H1 (cell line): Measurements from ENCODE around the gene CYP17A1. TPM values are rescaled to one million over a fixed set of nuclear protein-coding genes. Genes with fewer than 3 reads are reported as not detected.

Experiments used
- CTCF ChIA-PET: fragments of 300-600 bp; sonication (Branson Sonifier 250); formaldehyde crosslinking; loops from one replicate; lab custom pipeline; 2021; ENCODE audit not compliant: partially characterized antibody; lab: Charles Lee
- POLR2A ChIA-PET: fragments of 300-600 bp; sonication (Branson Sonifier 250); formaldehyde crosslinking; loops from one replicate; lab custom pipeline; 2021; ENCODE audit warnings: inconsistent platforms; ENCODE audit not compliant: partially characterized antibody; lab: Charles Lee
- DNase-seq, 2 experiments: peaks; one replicate each; pipeline versions ENCODE4 v3.0.0 to v3.0.0-alpha.2; 2010 to 2022; ENCODE audit warnings: low spot score in 2 of 2, low read depth in 1 of 2, mixed read lengths in 1 of 2
- FAIRE-seq: peaks from 2 replicates; lab custom pipeline; 2011; peaks lifted over from hg19 to GRCh38; lab: Jason Lieb, UNC
- H2AFZ ChIP-seq: 2 replicates; pipeline ENCODE4 v1.8.1; 2012; ENCODE audit warnings: low read length, inconsistent platforms
- H2AK5ac ChIP-seq: 2 replicates; pipeline ENCODE4 v1.6.1; 2013; ENCODE audit warnings: low read depth, low read length
- H2BK120ac ChIP-seq: replicated peaks from 2 replicates; pipeline ENCODE3; 2013; ENCODE audit warnings: low read depth, low read length, inconsistent platforms
- H2BK12ac ChIP-seq: 2 replicates; pipeline ENCODE4 v1.6.1; 2013; ENCODE audit warnings: low read depth, low read length
- H2BK15ac ChIP-seq: 2 replicates; pipeline ENCODE4 v1.6.1; 2013; ENCODE audit warnings: low read length
- H2BK20ac ChIP-seq: 2 replicates; pipeline ENCODE4 v1.6.1; 2013; ENCODE audit warnings: low read length
- H2BK5ac ChIP-seq: 2 replicates; pipeline ENCODE4 v1.6.1; 2013; ENCODE audit warnings: low read depth, low read length
- H3K14ac ChIP-seq: 2 replicates; pipeline ENCODE4 v1.6.1; 2013; ENCODE audit warnings: inconsistent platforms; ENCODE audit not compliant: insufficient read length
- H3K18ac ChIP-seq: 2 replicates; pipeline ENCODE4 v1.6.1; 2013; ENCODE audit warnings: low read length; ENCODE audit errors: extremely low read depth
- H3K23ac ChIP-seq: 2 replicates; pipeline ENCODE4 v1.6.1; 2013; ENCODE audit warnings: inconsistent platforms; ENCODE audit not compliant: insufficient read length
- H3K23me2 ChIP-seq: 2 replicates; pipeline ENCODE4 v1.6.1; 2013; ENCODE audit warnings: low read depth, low read length
- H3K27ac ChIP-seq: 2 replicates; pipeline ENCODE4 v1.6.1; 2011; ENCODE audit warnings: low read depth, low read length, inconsistent platforms
- H3K27me3 ChIP-seq, 4 experiments: replicated peaks in 1 of 4; 1 replicate in 1 of 4; 2 replicates in 3 of 4; pipeline versions ENCODE4 v1.6.1 to v1.8.1; 2011 to 2013; ENCODE audit warnings: low read length in 3 of 4, mild to moderate bottlenecking in 3 of 4, inconsistent platforms in 2 of 4, mixed read lengths in 2 of 4, moderate library complexity in 1 of 4; ENCODE audit not compliant: control insufficient read depth in 3 of 4, insufficient read depth in 3 of 4; ENCODE audit errors: extremely low read depth in 1 of 4
- H3K36me3 ChIP-seq, 4 experiments: 2 replicates each; pipeline versions ENCODE4 v1.6.1 to v1.8.1; 2011 to 2013; ENCODE audit warnings: mild to moderate bottlenecking in 4 of 4, low read length in 3 of 4, moderate library complexity in 2 of 4, control low read depth in 1 of 4, inconsistent platforms in 1 of 4; ENCODE audit not compliant: insufficient read depth in 4 of 4, control insufficient read depth in 2 of 4
- H3K4ac ChIP-seq: replicated peaks from 2 replicates; pipeline ENCODE3; 2013; ENCODE audit warnings: low read length, low read depth, mixed read lengths, inconsistent platforms; ENCODE audit not compliant: insufficient read length
- H3K4me1 ChIP-seq, 4 experiments: replicated peaks in 1 of 4; 1 replicate in 1 of 4; 2 replicates in 3 of 4; pipeline versions ENCODE4 v1.6.1 to v1.8.1; 2011 to 2013; ENCODE audit warnings: low read length in 3 of 4, inconsistent platforms in 2 of 4, mixed read lengths in 1 of 4; ENCODE audit not compliant: insufficient read depth in 4 of 4, control insufficient read depth in 3 of 4
- H3K4me2 ChIP-seq, 2 experiments: 2 replicates each; pipeline versions ENCODE4 v1.6.1 to v1.8.1; 2011 to 2013; ENCODE audit warnings: low read depth in 2 of 2, low read length in 2 of 2, control low read depth in 1 of 2, inconsistent platforms in 1 of 2, mild to moderate bottlenecking in 1 of 2; ENCODE audit not compliant: insufficient read depth in 1 of 2
- H3K4me3 ChIP-seq, 4 experiments: fragments of 200-600, 300-600 bp in 1 of 4; sonication (generic), shearing (Covaris generic), sonication (Bioruptor Twin) in 1 of 4; 2 replicates each; pipeline versions ENCODE4 v1.5.1 to v1.8.1; 2011 to 2016; ENCODE audit warnings: low read length in 4 of 4, low read depth in 3 of 4, control low read depth in 2 of 4, inconsistent platforms in 2 of 4, mild to moderate bottlenecking in 2 of 4, mixed read lengths in 1 of 4, moderate library complexity in 1 of 4; ENCODE audit not compliant: insufficient read depth in 2 of 4; ENCODE audit errors: extremely low read depth in 1 of 4
- H3K56ac ChIP-seq: replicated peaks from 2 replicates; pipeline ENCODE3; 2013; ENCODE audit warnings: low read depth, mild to moderate bottlenecking, mixed read lengths, low read length, inconsistent platforms; ENCODE audit not compliant: insufficient read length
- H3K79me1 ChIP-seq: 2 replicates; pipeline ENCODE4 v1.6.1; 2013; ENCODE audit warnings: low read depth, low read length, control low read depth
- H3K79me2 ChIP-seq, 2 experiments: 2 replicates each; pipeline versions ENCODE4 v1.6.1 to v1.8.1; 2012 to 2013; ENCODE audit warnings: low read length in 2 of 2, mild to moderate bottlenecking in 2 of 2, inconsistent platforms in 1 of 2; ENCODE audit not compliant: insufficient read depth in 2 of 2, control insufficient read depth in 1 of 2
- H3K9ac ChIP-seq, 4 experiments: replicated peaks in 1 of 4; 1 replicate in 1 of 4; 2 replicates in 3 of 4; pipeline versions ENCODE4 v1.6.1 to v1.8.1; 2011 to 2013; ENCODE audit warnings: low read depth in 3 of 4, low read length in 3 of 4, control low read depth in 2 of 4, mild to moderate bottlenecking in 2 of 4, moderate library complexity in 2 of 4, inconsistent platforms in 1 of 4; ENCODE audit errors: extremely low read depth in 1 of 4
- H3K9me3 ChIP-seq, 2 experiments: 2 replicates each; pipeline versions ENCODE4 v1.6.1 to v1.8.1; 2012 to 2013; ENCODE audit warnings: mild to moderate bottlenecking in 2 of 2, moderate library complexity in 2 of 2, control low read depth in 1 of 2, inconsistent platforms in 1 of 2, low read depth in 1 of 2, low read length in 1 of 2, mixed read lengths in 1 of 2; ENCODE audit not compliant: insufficient read depth in 2 of 2
- H4K20me1 ChIP-seq, 2 experiments: replicated peaks in 1 of 2; 2 replicates each; pipeline versions ENCODE3 to v1.8.1; 2011 to 2013; ENCODE audit warnings: inconsistent platforms in 2 of 2, low read length in 2 of 2, mild to moderate bottlenecking in 1 of 2; ENCODE audit not compliant: insufficient read depth in 2 of 2, control insufficient read depth in 1 of 2
- H4K5ac ChIP-seq: 2 replicates; pipeline ENCODE4 v1.6.1; 2013; ENCODE audit warnings: low read length, low read depth, mixed read lengths, inconsistent platforms; ENCODE audit not compliant: insufficient read length
- H4K8ac ChIP-seq: 2 replicates; pipeline ENCODE4 v1.8.0; 2013; ENCODE audit warnings: mild to moderate bottlenecking, moderate library complexity, low read length, inconsistent platforms; ENCODE audit not compliant: insufficient read depth; ENCODE audit errors: extremely low read depth
- H4K91ac ChIP-seq: replicated peaks from 2 replicates; pipeline ENCODE3; 2013; ENCODE audit warnings: low read length, mixed read lengths, inconsistent platforms; ENCODE audit not compliant: insufficient read length
- CBX5 ChIP-seq: fragments of 300-800, 300-1000 bp; sonication (generic); IDR thresholded peaks from 2 replicates; pipeline ENCODE4 v1.7.1; 2016; ENCODE audit warnings: antibody characterized with exemption, low read length, low read depth
- RXRA ChIP-seq: IDR thresholded peaks from 2 replicates; pipeline ENCODE4 v1.6.1; 2011; ENCODE audit warnings: low read depth, mild to moderate bottlenecking, low read length, moderate library complexity; ENCODE audit not compliant: insufficient read depth
- YY1 ChIP-seq: IDR thresholded peaks from 2 replicates; pipeline ENCODE4 v1.6.1; 2011; ENCODE audit warnings: low read depth, mild to moderate bottlenecking, low read length
- WGBS, 2 experiments: shearing (Covaris generic) in 1 of 2; methylation state at CpG; one replicate each; pipeline versions ENCODE4 v1.1.6 to v1.1.7; 2013 to 2015; ENCODE audit warnings: low lambda C conversion rate in 2 of 2, mixed read lengths in 2 of 2, inconsistent platforms in 1 of 2, low coverage in 1 of 2, missing lambda C conversion rate in 1 of 2; ENCODE audit not compliant: insufficient replicate concordance in 2 of 2, insufficient coverage in 1 of 2, insufficient read length in 1 of 2; ENCODE audit errors: extremely low coverage in 1 of 2, missing lambda C conversion rate in 1 of 2; 5-methylcytosine and 5-hydroxymethylcytosine counted together
- polyA plus RNA-seq, 7 experiments: library from polyadenylated mRNA; depleted of rRNA in 3 of 7; stranded (reverse) in 5 of 7; unstranded in 2 of 7; fragments of >200 nt in 5 of 7; fragments of 200-250 nt in 2 of 7; gene quantifications; 1 replicate in 5 of 7; 2 replicates in 1 of 7; 4 replicates in 1 of 7; pipeline versions ENCODE4 v1.2.1 to v1.2.3, GENCODE V29; 2011 to 2013; ENCODE audit warnings: missing spikeins in 2 of 7, mixed read lengths in 2 of 7
- total RNA-seq: library from RNA; stranded (reverse); fragmentation: NEBNext Ultra II Directional; extraction: Animal tissue kit (Norgen Biotek cat#: 25700); gene quantifications from 2 replicates; pipeline ENCODE4 v1.2.1, GENCODE V29; 2021

The CYP17A1 gene
- total and polyA plus RNA-seq, 2 of the 8 experiments (the other 6 are each of a cell fraction or from before 2014, with no cell fraction given), result not detected

- peaks cover 0 to 7% (median 2%) of the 10 kb centered on the region in 4 experiments; a peak in 2 of 8 replicates for H3K36me3 ChIP-seq
Measured at GRCh38 chr10:102811346-102811745, 25.9 kb downstream of the CYP17A1 start.

More at GRCh38 chr10:102811346-102811745, 25.9 kb downstream of the CYP17A1 start:
- H3K9me3 ChIP-seq, result no peaks in the 10 kb centered on the region
- H3K18ac ChIP-seq, result no peak overlapping the region
- H3K79me1 ChIP-seq, result no peaks in the 10 kb centered on the region
- no peak overlapping the region for H2BK15ac ChIP-seq
- H3K4ac ChIP-seq, result no peak overlapping the region
- no peak overlapping the region for H2BK5ac ChIP-seq
- H4K8ac ChIP-seq, result no peak overlapping the region
- H3K14ac ChIP-seq, result no peak overlapping the region
- FAIRE-seq (no peak), DNase-seq (no peak)
- H2AFZ ChIP-seq, result no peak overlapping the region
- H4K5ac ChIP-seq, result no peak overlapping the region
- POLR2A ChIA-PET, result interaction anchor here (0.9 kb wide), 1 partner anchor 68 kb away, joined by 3 read pairs; the partner anchor contains the start of gene WBP1L
- no peak overlapping the region for H2BK12ac ChIP-seq
- no peak overlapping the region for H2BK20ac ChIP-seq
- no peak overlapping the region for H4K91ac ChIP-seq
- H2BK120ac ChIP-seq, result no peak overlapping the region
- no peak overlapping the region for H3K56ac ChIP-seq
- no peaks in the 10 kb centered on the region for H4K20me1 ChIP-seq
- no peak overlapping the region for H3K27ac ChIP-seq
- 100% methylated on average over 3 of the region's 3 CpGs; no CpG with 5 or more reads in 1 of the 2 experiments for WGBS, 2 experiments
- no peak overlapping the region for H3K23ac ChIP-seq
- no peak overlapping the region for H3K9ac ChIP-seq
- TF ChIP-seq YY1 (no peak), RXRA (no peak), CBX5 (no peak)
- H2AK5ac ChIP-seq, result no peak overlapping the region
- no peaks in the 10 kb centered on the region for H3K79me2 ChIP-seq
- no peaks in the 10 kb centered on the region for H3K27me3 ChIP-seq
- no peak overlapping the region for H3K4me3 ChIP-seq
- no peak overlapping the region for H3K4me2 ChIP-seq
- CTCF ChIA-PET, result interaction anchor here (0.6 kb wide), 1 partner anchor 41 kb away, joined by 3 read pairs; no protein-coding TSS in a partner anchor
- peaks cover 0 to 7% (median 3%) of the 10 kb centered on the region in 4 experiments; a peak in 5 of 7 replicates for H3K4me1 ChIP-seq
- no peaks in the 10 kb centered on the region for H3K23me2 ChIP-seq
